Cerebellar cortex (tissue), 1 donor: ENCODE data around the gene PRRG3.

Experiments used
- DNase-seq: peaks from one replicate; pipeline ENCODE4 v3.0.0-alpha.2; 2015; ENCODE audit warnings: low spot score

Gene PRRG3

DNA sequence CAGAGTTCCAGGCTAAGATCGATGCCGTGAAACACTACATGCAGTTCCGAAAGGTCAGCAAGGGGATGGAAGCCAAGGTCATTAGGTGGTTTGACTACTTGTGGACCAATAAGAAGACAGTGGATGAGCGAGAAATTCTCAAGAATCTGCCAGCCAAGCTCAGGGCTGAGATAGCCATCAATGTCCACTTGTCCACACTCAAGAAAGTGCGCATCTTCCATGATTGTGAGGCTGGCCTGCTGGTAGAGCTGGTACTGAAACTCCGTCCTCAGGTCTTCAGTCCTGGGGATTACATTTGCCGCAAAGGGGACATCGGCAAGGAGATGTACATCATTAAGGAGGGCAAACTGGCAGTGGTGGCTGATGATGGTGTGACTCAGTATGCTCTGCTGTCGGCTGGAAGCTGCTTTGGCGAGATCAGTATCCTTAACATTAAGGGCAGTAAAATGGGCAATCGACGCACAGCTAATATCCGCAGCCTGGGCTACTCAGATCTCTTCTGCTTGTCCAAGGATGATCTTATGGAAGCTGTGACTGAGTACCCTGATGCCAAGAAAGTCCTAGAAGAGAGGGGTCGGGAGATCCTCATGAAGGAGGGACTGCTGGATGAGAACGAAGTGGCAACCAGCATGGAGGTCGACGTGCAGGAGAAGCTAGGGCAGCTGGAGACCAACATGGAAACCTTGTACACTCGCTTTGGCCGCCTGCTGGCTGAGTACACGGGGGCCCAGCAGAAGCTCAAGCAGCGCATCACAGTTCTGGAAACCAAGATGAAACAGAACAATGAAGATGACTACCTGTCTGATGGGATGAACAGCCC lies 48.6 kb downstream of the PRRG3 start:
- DNase-seq: no peak

GRCh38 chrX:151745651-151746050 lies 50.4 kb downstream of the PRRG3 start:
- no peak for DNase-seq

DNA sequence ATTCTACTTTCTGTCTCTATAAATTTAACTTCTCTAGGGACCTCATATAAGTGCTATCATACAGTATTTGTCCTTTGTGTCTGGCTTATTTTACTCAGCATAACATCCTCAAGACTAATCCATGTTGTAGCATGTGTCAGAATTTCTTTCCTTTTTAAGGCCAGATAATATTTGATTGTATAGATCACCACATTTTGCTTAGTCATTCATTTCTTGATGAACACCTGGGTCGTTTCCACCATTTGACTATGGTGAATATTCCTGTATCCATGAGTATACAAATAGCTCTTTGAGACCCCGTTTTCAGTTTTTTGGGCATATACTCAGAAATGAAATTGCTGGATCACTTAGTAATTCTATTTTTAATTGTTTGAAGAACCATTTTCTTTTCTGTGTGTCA lies 51.2 kb downstream of the PRRG3 start:
- DNase-seq: no peak

- no peak for DNase-seq
Observed at GRCh38 chrX:151750511-151750910, 55.3 kb downstream of the PRRG3 start.

- no peak for DNase-seq
Observed at GRCh38 chrX:151752847-151753246, 57.6 kb downstream of the PRRG3 start.

GRCh38 chrX:151753313-151754046 lies 58.2 kb downstream of the PRRG3 start:
- DNase-seq: peak; percentile 23

GRCh38 chrX:151754047-151754429 lies 58.8 kb downstream of the PRRG3 start:
- DNase-seq: no peak

DNA sequence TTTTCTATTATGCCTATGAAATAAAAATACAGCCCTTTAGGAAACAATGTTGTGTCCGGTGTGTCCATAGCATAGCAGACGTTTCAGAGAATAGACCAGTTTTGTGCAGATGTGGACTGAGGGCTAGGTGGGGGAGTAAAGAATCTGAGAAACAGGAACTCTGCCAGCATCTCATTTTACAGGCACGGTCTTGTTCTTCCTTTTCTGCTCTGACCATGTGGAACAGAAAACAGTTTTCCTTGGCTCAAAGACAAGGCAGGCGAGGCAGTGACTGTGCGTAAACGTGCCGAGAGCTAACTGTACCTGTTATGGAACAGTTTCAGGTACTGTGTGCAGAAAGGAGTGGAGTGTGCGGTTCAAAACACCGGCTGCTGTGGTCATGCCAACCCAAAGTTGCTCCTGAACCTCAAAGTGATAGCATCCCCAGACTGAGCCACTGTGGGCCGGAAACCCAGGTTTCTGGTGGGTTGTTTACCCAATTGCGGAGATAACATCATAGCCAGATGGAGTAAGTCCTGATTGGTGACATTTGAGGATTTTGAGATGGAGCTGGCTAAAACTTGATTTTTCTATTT lies 59.5 kb downstream of the PRRG3 start:
- DNase-seq: no peak
